Measurements from ENCODE around the gene C12orf54. TPM values are rescaled to one million over a fixed set of nuclear protein-coding genes. Genes with fewer than 3 reads are reported as not detected.
"Not testable (repeated sequence)": the region's sequence is repeated elsewhere in the genome, so short reads cannot be mapped to it uniquely, and the experiment has no call there.

C12orf54 gene
- total RNA-seq, 4 donors from 2014 or later = not detected

DNA sequence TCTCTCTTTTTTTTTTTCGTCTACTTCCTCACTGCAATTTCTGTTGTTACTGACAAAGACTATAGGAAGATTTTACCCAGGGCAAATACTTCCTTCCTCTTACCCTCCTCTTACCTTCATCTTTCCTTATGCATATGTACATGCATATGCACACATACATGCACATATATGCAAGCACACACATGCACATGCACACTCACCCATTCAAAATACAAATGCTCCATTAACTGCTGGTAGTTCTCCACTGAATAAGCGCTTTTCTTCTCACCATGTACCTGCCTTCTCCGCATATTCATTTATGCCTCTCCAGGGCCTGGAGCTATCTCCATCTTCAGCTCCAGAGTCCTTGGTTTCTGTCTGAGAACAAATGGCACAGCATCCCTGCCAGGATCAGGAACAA lies 632 bp downstream of the C12orf54 start:
- no peaks in the 10 kb centered on the region for H3K4me1 ChIP-seq
- no peak overlapping the region for H3K4me3 ChIP-seq
- H3K27me3 ChIP-seq = no peaks in the 10 kb centered on the region
- ATAC-seq (no peak), DNase-seq (no peak)
- TF ChIP-seq, protein P1, sequence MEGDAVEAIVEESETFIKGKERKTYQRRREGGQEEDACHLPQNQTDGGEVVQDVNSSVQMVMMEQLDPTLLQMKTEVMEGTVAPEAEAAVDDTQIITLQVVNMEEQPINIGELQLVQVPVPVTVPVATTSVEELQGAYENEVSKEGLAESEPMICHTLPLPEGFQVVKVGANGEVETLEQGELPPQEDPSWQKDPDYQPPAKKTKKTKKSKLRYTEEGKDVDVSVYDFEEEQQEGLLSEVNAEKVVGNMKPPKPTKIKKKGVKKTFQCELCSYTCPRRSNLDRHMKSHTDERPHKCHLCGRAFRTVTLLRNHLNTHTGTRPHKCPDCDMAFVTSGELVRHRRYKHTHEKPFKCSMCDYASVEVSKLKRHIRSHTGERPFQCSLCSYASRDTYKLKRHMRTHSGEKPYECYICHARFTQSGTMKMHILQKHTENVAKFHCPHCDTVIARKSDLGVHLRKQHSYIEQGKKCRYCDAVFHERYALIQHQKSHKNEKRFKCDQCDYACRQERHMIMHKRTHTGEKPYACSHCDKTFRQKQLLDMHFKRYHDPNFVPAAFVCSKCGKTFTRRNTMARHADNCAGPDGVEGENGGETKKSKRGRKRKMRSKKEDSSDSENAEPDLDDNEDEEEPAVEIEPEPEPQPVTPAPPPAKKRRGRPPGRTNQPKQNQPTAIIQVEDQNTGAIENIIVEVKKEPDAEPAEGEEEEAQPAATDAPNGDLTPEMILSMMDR (IDR thresholded peaks at IDR 0.05 in 4 of 5, conservative IDR thresholded peaks at IDR 0.05 in 1 of 5) = no peak
- TF ChIP-seq POLR2A (IDR thresholded peaks at IDR 0.05) = no peak
- intact Hi-C loops (cut with DNase I; ENCODE audit: low total_unique reads) = no loop called here
- no peaks in the 10 kb centered on the region for H3K36me3 ChIP-seq
- H3K27ac ChIP-seq = no peak overlapping the region
- in situ Hi-C loops (cut with MboI; ENCODE audit: low sequenced_read_pairs in 4 of 4) = no loop called here
- no peaks in the 10 kb centered on the region for H3K9me3 ChIP-seq

DNA sequence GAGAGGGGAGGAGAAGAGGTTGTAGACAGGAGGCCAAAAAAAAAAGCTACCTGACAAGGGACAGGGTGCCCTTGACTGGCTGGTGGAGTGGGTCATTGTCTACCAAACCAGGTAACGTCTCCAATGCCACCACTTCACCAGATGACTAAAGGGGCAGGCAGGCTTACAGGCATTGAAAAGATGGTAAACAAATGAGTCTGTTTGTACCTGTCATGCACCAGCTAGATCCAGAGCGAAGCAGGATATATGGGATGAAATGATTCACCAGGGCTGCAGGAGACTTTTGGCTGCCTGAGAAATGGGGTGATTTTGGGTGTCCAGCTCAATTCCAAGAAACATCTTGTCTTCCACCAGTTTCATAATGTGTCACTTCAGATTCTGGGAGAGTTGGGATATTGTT lies 4.0 kb downstream of the C12orf54 start:
- no peak for ATAC-seq
- DNase-seq = no peak
- Histone ChIP-seq H3K4me3 (no peak overlapping the region), H3K4me1 (no peaks in the 10 kb centered on the region), H3K27me3 (no peaks in the 10 kb centered on the region), H3K36me3 (no peaks in the 10 kb centered on the region), H3K27ac (no peak overlapping the region), H3K9me3 (no peaks in the 10 kb centered on the region)
- TF ChIP-seq, protein P1 (IDR thresholded peaks at IDR 0.05 in 4 of 5, conservative IDR thresholded peaks at IDR 0.05 in 1 of 5) = no peak
- TF ChIP-seq POLR2A (IDR thresholded peaks at IDR 0.05) = no peak
- intact Hi-C loops (cut with DNase I; ENCODE audit: low total_unique reads) = no loop called here
- in situ Hi-C loops (cut with MboI; ENCODE audit: low sequenced_read_pairs in 4 of 4) = no loop called here

DNA sequence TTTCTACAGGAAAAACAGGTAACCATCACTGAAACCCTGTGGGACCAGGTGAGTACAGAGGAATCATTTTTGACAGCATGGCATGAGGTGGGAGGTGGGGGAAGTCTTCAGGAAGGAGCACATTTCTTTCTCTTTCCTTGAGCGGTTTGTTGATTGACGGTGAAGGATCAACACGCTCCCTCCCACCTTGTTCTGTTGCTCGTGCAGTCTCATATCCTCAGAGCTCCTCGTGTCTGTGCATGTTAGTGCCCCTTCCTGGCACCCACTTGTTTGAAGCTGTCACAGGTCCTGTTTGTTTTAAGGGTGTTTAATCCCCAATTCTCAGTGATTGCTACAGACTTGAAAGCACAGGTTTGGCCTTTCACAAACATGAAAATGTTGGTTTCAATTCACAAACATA lies 4.4 kb downstream of the C12orf54 start:
- no peaks in the 10 kb centered on the region for H3K9me3 ChIP-seq
- no peaks in the 10 kb centered on the region for H3K27me3 ChIP-seq
- DNase-seq = no peak
- H3K27ac ChIP-seq = no peak overlapping the region
- H3K4me3 ChIP-seq = no peak overlapping the region
- no peaks in the 10 kb centered on the region for H3K36me3 ChIP-seq
- no peak for ATAC-seq
- no peaks in the 10 kb centered on the region for H3K4me1 ChIP-seq
- intact Hi-C loops (cut with DNase I; ENCODE audit: low total_unique reads) = no loop called here
- TF ChIP-seq, protein P1 (IDR thresholded peaks at IDR 0.05 in 4 of 5, conservative IDR thresholded peaks at IDR 0.05 in 1 of 5) = no peak
- TF ChIP-seq POLR2A (IDR thresholded peaks at IDR 0.05) = no peak
- in situ Hi-C loops (cut with MboI; ENCODE audit: low sequenced_read_pairs in 4 of 4) = no loop called here

DNA sequence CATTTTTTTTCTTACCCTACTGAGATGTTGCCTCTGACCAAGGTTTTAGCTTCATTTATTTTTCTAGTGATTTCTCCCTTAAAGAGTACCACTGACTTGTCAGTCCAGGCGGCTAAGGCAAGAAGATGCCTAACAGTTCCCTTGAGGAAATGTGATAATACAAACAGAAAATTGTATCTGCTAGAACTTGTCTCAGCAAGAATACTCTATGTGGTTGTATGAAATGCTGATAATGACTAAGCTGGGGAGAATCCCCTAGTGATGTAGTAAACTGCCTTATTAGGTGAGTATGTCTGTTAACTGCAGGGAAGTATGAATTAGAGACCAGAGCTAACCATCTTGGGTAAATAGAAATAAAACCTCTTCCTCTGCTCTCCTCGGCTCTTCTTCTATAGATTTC lies 6.7 kb downstream of the C12orf54 start:
- Histone ChIP-seq H3K9me3 (no peaks in the 10 kb centered on the region), H3K36me3 (no peaks in the 10 kb centered on the region), H3K27ac (no peak overlapping the region), H3K4me1 (no peaks in the 10 kb centered on the region), H3K27me3 (no peaks in the 10 kb centered on the region), H3K4me3 (no peak overlapping the region)
- in situ Hi-C loops (cut with MboI; ENCODE audit: low sequenced_read_pairs in 4 of 4) (no loop called here), intact Hi-C loops (cut with DNase I; ENCODE audit: low total_unique reads) (no loop called here)
- ATAC-seq (no peak), DNase-seq (no peak)
- no peak for TF ChIP-seq POLR2A (IDR thresholded peaks at IDR 0.05)
- TF ChIP-seq, protein P1 (IDR thresholded peaks at IDR 0.05 in 4 of 5, conservative IDR thresholded peaks at IDR 0.05 in 1 of 5) = no peak

DNA sequence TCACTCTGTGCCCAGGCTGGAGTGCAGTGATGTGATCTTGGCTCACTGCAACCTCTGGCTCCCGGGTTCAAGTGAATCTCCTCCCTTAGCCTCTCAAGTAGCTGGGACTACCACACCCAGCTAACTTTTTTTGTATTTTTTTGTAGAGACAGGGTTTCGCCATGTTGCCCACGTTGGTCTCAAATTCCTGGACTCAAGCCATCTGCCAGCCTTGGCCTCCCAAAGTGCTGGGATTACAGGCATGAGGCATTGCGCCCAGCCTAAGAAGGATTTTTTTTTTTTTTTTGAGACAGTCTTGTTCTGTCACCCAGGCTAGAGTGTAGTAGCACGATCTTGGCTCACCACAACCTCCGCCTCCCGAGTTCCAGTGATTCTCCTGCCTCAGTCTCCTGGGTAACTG lies 7.2 kb downstream of the C12orf54 start:
- H3K4me3 ChIP-seq; H3K36me3 ChIP-seq; H3K9me3 ChIP-seq; in situ Hi-C loops (cut with MboI; ENCODE audit: low sequenced_read_pairs in 4 of 4); H3K4me1 ChIP-seq; H3K27ac ChIP-seq; ATAC-seq; H3K27me3 ChIP-seq; DNase-seq; intact Hi-C loops (cut with DNase I; ENCODE audit: low total_unique reads): not testable (repeated sequence)

DNA sequence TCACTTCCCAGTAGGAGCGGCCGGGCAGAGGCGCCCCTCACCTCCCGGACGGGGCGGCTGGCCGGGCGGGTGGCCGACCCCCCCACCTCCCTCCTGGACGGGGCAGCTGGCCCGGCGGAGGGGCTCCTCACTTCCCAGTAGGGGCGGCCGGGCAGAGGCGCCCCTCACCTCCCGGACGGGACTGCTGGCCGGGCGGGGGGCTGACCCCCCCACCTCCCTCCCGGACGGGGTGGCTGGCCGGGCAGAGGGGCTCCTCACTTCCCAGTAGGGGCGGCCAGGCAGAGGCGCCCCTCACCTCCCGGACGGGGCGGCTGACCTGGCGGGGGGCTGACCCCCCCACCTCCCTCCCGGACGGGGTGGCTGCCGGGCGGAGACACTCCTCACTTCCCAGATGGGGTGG lies 18.0 kb downstream of the C12orf54 start:
- H3K9me3 ChIP-seq = not testable (repeated sequence)

DNA sequence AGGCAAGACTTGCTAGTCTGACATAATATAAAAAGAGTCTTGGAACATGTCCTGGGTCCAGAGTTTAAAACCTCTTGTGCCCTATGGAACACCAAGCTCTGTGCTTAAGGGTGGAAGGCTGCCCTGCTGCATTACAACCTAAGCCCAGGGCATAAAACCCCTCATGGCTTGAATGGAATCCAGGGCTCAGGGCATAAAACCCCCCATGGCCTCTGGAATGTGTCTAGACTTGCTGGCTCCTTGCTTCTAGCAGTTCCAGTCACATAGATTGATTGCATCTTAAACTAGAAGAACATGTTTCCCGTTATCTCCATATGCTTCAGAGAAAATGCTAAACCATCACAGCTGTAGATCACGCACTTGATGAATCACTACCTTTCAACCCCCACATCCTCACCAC lies 24.5 kb downstream of the C12orf54 start:
- H3K27me3 ChIP-seq; H3K27ac ChIP-seq; H3K4me1 ChIP-seq; intact Hi-C loops (cut with DNase I; ENCODE audit: low total_unique reads); DNase-seq; H3K9me3 ChIP-seq; H3K4me3 ChIP-seq; in situ Hi-C loops (cut with MboI; ENCODE audit: low sequenced_read_pairs in 4 of 4); H3K36me3 ChIP-seq; ATAC-seq: not testable (repeated sequence)

More for the DNA sequence above, 18.0 kb downstream of the C12orf54 start:
- H3K4me3 ChIP-seq; H3K27ac ChIP-seq; H3K36me3 ChIP-seq; DNase-seq; H3K4me1 ChIP-seq; H3K27me3 ChIP-seq; in situ Hi-C loops (cut with MboI; ENCODE audit: low sequenced_read_pairs in 4 of 4); intact Hi-C loops (cut with DNase I; ENCODE audit: low total_unique reads); ATAC-seq: not testable (repeated sequence)

All from gastrocnemius medialis (tissue), 4 donors.